Transverse colon (tissue), 4 donors: ENCODE results near the gene ME1.

Experiments used
- POLR2A ChIP-seq: fragments of 450-650 bp; IDR thresholded peaks from one replicate; pipeline ENCODE4 v1.6.1; 2016; ENCODE audit warnings: antibody characterized with exemption, mild to moderate bottlenecking, moderate library complexity
- POLR2AphosphoS5 ChIP-seq, 3 donors: sonication (generic); formaldehyde crosslinking; IDR thresholded peaks; one replicate each; pipeline ENCODE4 v1.6.1; 2016; ENCODE audit warnings: antibody characterized with exemption in 3 of 3
- TF ChIP-seq, protein P1 (sequence below), 5 experiments: fragments of 200-600 bp in 3 of 5; fragments of 450-650 bp in 2 of 5; sonication (generic) in 3 of 5; IDR thresholded peaks; 1 replicate in 2 of 5; 2 replicates in 3 of 5; pipeline ENCODE4 v1.5.1; 2016 to 2017; ENCODE audit warnings: antibody characterized with exemption in 5 of 5, inconsistent platforms in 3 of 5, mild to moderate bottlenecking in 2 of 5, moderate library complexity in 1 of 5

GRCh38 chr6:83429269-83429668 lies 1.6 kb downstream of the ME1 start:
- TF ChIP-seq POLR2AphosphoS5 (IDR thresholded peaks at IDR 0.05), result no peak
- TF ChIP-seq POLR2A, result no peak
- TF ChIP-seq, protein P1, sequence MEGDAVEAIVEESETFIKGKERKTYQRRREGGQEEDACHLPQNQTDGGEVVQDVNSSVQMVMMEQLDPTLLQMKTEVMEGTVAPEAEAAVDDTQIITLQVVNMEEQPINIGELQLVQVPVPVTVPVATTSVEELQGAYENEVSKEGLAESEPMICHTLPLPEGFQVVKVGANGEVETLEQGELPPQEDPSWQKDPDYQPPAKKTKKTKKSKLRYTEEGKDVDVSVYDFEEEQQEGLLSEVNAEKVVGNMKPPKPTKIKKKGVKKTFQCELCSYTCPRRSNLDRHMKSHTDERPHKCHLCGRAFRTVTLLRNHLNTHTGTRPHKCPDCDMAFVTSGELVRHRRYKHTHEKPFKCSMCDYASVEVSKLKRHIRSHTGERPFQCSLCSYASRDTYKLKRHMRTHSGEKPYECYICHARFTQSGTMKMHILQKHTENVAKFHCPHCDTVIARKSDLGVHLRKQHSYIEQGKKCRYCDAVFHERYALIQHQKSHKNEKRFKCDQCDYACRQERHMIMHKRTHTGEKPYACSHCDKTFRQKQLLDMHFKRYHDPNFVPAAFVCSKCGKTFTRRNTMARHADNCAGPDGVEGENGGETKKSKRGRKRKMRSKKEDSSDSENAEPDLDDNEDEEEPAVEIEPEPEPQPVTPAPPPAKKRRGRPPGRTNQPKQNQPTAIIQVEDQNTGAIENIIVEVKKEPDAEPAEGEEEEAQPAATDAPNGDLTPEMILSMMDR (IDR thresholded peaks at IDR 0.05), result no peak
